C4-2B (cell line): ENCODE measurements around the gene RXFP2.

Source experiments
- H3K27ac ChIP-seq: fragments of 450-650 bp; 2 replicates; pipeline ENCODE4 v1.5.1; 2017
- CTCF ChIP-seq: fragments of 450-650 bp; conservative IDR thresholded peaks from 2 replicates; pipeline ENCODE4 v1.5.1; 2017; ENCODE audit warnings: mild to moderate bottlenecking
- ZFX ChIP-seq: fragments of 450-650 bp; IDR thresholded peaks from 2 replicates; pipeline ENCODE4 v1.6.1; 2017

Gene RXFP2

GRCh38 chr13:31722673-31723072, 16.7 kb upstream of the RXFP2 start:
- H3K27ac ChIP-seq, result no peak overlapping the region
- TF ChIP-seq CTCF (no peak), ZFX (no peak)

- TF ChIP-seq ZFX (no peak), CTCF (no peak)
- H3K27ac ChIP-seq, result no peak overlapping the region
Measured at GRCh38 chr13:31725841-31726240, 13.5 kb upstream of the RXFP2 start.

- peak; percentile 9; the same call in 1 of the 2 replicates for TF ChIP-seq CTCF
- no peak for TF ChIP-seq ZFX
Measured at GRCh38 chr13:31731921-31732320, 7.4 kb upstream of the RXFP2 start.

GRCh38 chr13:31733066-31733465, 6.3 kb upstream of the RXFP2 start:
- TF ChIP-seq CTCF, result no peak
- no peak for TF ChIP-seq ZFX
- H3K27ac ChIP-seq, result no peak overlapping the region

More at GRCh38 chr13:31731921-31732320, 7.4 kb upstream of the RXFP2 start:
- no peak overlapping the region for H3K27ac ChIP-seq

- TF ChIP-seq CTCF (no peak), ZFX (no peak)
- no peak overlapping the region for H3K27ac ChIP-seq
Measured at GRCh38 chr13:31733647-31734046, 5.7 kb upstream of the RXFP2 start.

- TF ChIP-seq ZFX, result no peak
- peak; percentile 100 for TF ChIP-seq CTCF
- no peak overlapping the region for H3K27ac ChIP-seq
Measured at GRCh38 chr13:31742097-31742734, 2.9 kb downstream of the RXFP2 start.

- no peak overlapping the region for H3K27ac ChIP-seq
- TF ChIP-seq ZFX (no peak), CTCF (no peak)
Measured at GRCh38 chr13:31747291-31747690, 8.0 kb downstream of the RXFP2 start.
